ENCODE data around the gene CYP4F3. TPM values are rescaled to one million over a fixed set of nuclear protein-coding genes. Genes with fewer than 3 reads are reported as not detected.

CYP4F3 gene
- total and polyA plus RNA-seq, 2 experiments from 2014 or later, result 2.2 to 3.3 TPM

GRCh38 chr19:15621801-15622200, 18.9 kb upstream of the CYP4F3 start:
- 62% methylated on average over 1 of the region's 1 CpG for WGBS (ENCODE audit: low lambda C conversion rate, missing lambda C conversion rate)
- Histone ChIP-seq H3K27ac (no peak overlapping the region), H3K9me3 (ENCODE audit: low read depth) (no peaks in the 10 kb centered on the region)

GRCh38 chr19:15622991-15623390, 17.7 kb upstream of the CYP4F3 start:
- Histone ChIP-seq H3K79me2 (no peaks in the 10 kb centered on the region), H4K20me1 (ENCODE audit: insufficient read depth, poor library complexity, severe bottlenecking) (no peaks in the 10 kb centered on the region), H3K36me3 (replicated peaks; ENCODE audit: insufficient read depth, low read depth) (no peaks in the 10 kb centered on the region), H3K4me3 (no peak overlapping the region), H3K27me3 (no peaks in the 10 kb centered on the region), H3K4me1 (ENCODE audit: insufficient read depth) (no peaks in the 10 kb centered on the region), H2AFZ (no peak overlapping the region), H3K9me2 (replicated peaks; ENCODE audit: insufficient read depth) (no peaks in the 10 kb centered on the region), H3K9me3 (ENCODE audit: low read depth) (no peaks in the 10 kb centered on the region), H3K27ac (no peak overlapping the region), H3K4me2 (no peak overlapping the region)
- 81% methylated on average over 11 of the region's 11 CpGs for WGBS (ENCODE audit: low lambda C conversion rate, missing lambda C conversion rate)
- no peak for DNase-seq (ENCODE audit: low spot score)
- TF ChIP-seq EZH2 (IDR thresholded peaks at IDR 0.05; ENCODE audit: borderline replicate concordance), result no peak
- no peak for TF ChIP-seq EZH2phosphoT487 (IDR thresholded peaks at IDR 0.05; ENCODE audit: low read depth, severe bottlenecking, unreplicated experiment)
- TF ChIP-seq, protein P1, sequence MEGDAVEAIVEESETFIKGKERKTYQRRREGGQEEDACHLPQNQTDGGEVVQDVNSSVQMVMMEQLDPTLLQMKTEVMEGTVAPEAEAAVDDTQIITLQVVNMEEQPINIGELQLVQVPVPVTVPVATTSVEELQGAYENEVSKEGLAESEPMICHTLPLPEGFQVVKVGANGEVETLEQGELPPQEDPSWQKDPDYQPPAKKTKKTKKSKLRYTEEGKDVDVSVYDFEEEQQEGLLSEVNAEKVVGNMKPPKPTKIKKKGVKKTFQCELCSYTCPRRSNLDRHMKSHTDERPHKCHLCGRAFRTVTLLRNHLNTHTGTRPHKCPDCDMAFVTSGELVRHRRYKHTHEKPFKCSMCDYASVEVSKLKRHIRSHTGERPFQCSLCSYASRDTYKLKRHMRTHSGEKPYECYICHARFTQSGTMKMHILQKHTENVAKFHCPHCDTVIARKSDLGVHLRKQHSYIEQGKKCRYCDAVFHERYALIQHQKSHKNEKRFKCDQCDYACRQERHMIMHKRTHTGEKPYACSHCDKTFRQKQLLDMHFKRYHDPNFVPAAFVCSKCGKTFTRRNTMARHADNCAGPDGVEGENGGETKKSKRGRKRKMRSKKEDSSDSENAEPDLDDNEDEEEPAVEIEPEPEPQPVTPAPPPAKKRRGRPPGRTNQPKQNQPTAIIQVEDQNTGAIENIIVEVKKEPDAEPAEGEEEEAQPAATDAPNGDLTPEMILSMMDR (IDR thresholded peaks at IDR 0.05; ENCODE audit: poor library complexity), result no peak

More at GRCh38 chr19:15621801-15622200, 18.9 kb upstream of the CYP4F3 start:
- DNase-seq (ENCODE audit: low spot score), result no peak
- Histone ChIP-seq H4K20me1 (ENCODE audit: insufficient read depth, poor library complexity, severe bottlenecking) (no peaks in the 10 kb centered on the region), H3K79me2 (no peaks in the 10 kb centered on the region), H3K36me3 (replicated peaks; ENCODE audit: insufficient read depth, low read depth) (no peaks in the 10 kb centered on the region), H3K27me3 (no peaks in the 10 kb centered on the region), H3K4me3 (no peak overlapping the region), H3K4me2 (no peak overlapping the region), H2AFZ (no peak overlapping the region), H3K4me1 (ENCODE audit: insufficient read depth) (no peaks in the 10 kb centered on the region), H3K9me2 (replicated peaks; ENCODE audit: insufficient read depth) (no peaks in the 10 kb centered on the region)
- TF ChIP-seq, protein P1 (IDR thresholded peaks at IDR 0.05; ENCODE audit: poor library complexity), result no peak
- no peak for TF ChIP-seq EZH2phosphoT487 (IDR thresholded peaks at IDR 0.05; ENCODE audit: low read depth, severe bottlenecking, unreplicated experiment)
- no peak for TF ChIP-seq EZH2 (IDR thresholded peaks at IDR 0.05; ENCODE audit: borderline replicate concordance)

- no peak overlapping the region for H3K27ac ChIP-seq
- 69% methylated on average over 9 of the region's 9 CpGs for WGBS (ENCODE audit: low lambda C conversion rate, missing lambda C conversion rate)
- DNase-seq (ENCODE audit: low spot score), result no peak
- H3K9me3 ChIP-seq (ENCODE audit: low read depth), result no peaks in the 10 kb centered on the region
- TF ChIP-seq EZH2phosphoT487 (IDR thresholded peaks at IDR 0.05; ENCODE audit: low read depth, severe bottlenecking, unreplicated experiment), result no peak
- TF ChIP-seq EZH2 (IDR thresholded peaks at IDR 0.05; ENCODE audit: borderline replicate concordance), result no peak
- TF ChIP-seq, protein P1 (IDR thresholded peaks at IDR 0.05; ENCODE audit: poor library complexity), result no peak
- H3K4me2 ChIP-seq, result no peak overlapping the region
- H4K20me1 ChIP-seq (ENCODE audit: insufficient read depth, poor library complexity, severe bottlenecking), result no peaks in the 10 kb centered on the region
- H3K9me2 ChIP-seq (replicated peaks; ENCODE audit: insufficient read depth), result no peaks in the 10 kb centered on the region
- H3K27me3 ChIP-seq, result no peaks in the 10 kb centered on the region
- H3K4me3 ChIP-seq, result no peak overlapping the region
- no peaks in the 10 kb centered on the region for H3K4me1 ChIP-seq (ENCODE audit: insufficient read depth)
- H3K79me2 ChIP-seq, result no peaks in the 10 kb centered on the region
- no peak overlapping the region for H2AFZ ChIP-seq
- no peaks in the 10 kb centered on the region for H3K36me3 ChIP-seq (replicated peaks; ENCODE audit: insufficient read depth, low read depth)
Observed at GRCh38 chr19:15623711-15624318, 16.9 kb upstream of the CYP4F3 start.
